DOHH2 (cell line): ENCODE data around the gene RNF144A.

Source experiments
- H3F3A ChIP-seq: fragments of 200-600 bp; sonication (generic), shearing (Covaris generic); 2 replicates; pipeline ENCODE4 v1.6.0; 2016; ENCODE audit warnings: antibody characterized with exemption, mild to moderate bottlenecking; ENCODE audit not compliant: control insufficient read depth, insufficient read depth
- H3K27ac ChIP-seq: fragments of 200-600 bp; sonication (generic); 2 replicates; pipeline ENCODE4 v1.5.1; 2014; ENCODE audit warnings: low read depth, mild to moderate bottlenecking, low read length, moderate library complexity
- H3K27me3 ChIP-seq: fragments of 200-600 bp; sonication (generic); 2 replicates; pipeline ENCODE4 v1.6.1; 2014; ENCODE audit warnings: mild to moderate bottlenecking, low read length, mixed read lengths; ENCODE audit not compliant: control insufficient read depth
- H3K36me3 ChIP-seq: fragments of 200-600 bp; sonication (generic); 2 replicates; pipeline ENCODE4 v1.6.1; 2014; ENCODE audit warnings: mild to moderate bottlenecking, low read length, moderate library complexity, mixed read lengths; ENCODE audit not compliant: control insufficient read depth
- H3K4me1 ChIP-seq: fragments of 200-600 bp; sonication (generic); 2 replicates; pipeline ENCODE4 v1.6.1; 2014; ENCODE audit warnings: mild to moderate bottlenecking, low read length, mixed read lengths; ENCODE audit not compliant: control insufficient read depth
- H3K4me2 ChIP-seq: fragments of 200-600 bp; sonication (generic); 2 replicates; pipeline ENCODE4 v1.6.0; 2014; ENCODE audit warnings: mild to moderate bottlenecking, low read length, moderate library complexity
- H3K4me3 ChIP-seq: fragments of 200-600 bp; sonication (generic); 2 replicates; pipeline ENCODE4 v1.5.1; 2014; ENCODE audit warnings: mild to moderate bottlenecking, low read length, mixed read lengths
- H3K79me2 ChIP-seq: fragments of 200-600 bp; sonication (generic); 2 replicates; pipeline ENCODE4 v1.6.1; 2014; ENCODE audit warnings: mild to moderate bottlenecking, low read length, mixed read lengths; ENCODE audit not compliant: control insufficient read depth
- H3K9me2 ChIP-seq: fragments of 200-600 bp; sonication (generic); replicated peaks from 2 replicates; pipeline ENCODE4 v1.6.1; 2014; ENCODE audit warnings: mild to moderate bottlenecking, low read length, mixed read lengths; ENCODE audit not compliant: control insufficient read depth
- H3K9me3 ChIP-seq: fragments of 200-600 bp; sonication (generic); 2 replicates; pipeline ENCODE4 v1.6.1; 2014; ENCODE audit warnings: antibody characterized with exemption, low read length, mixed read lengths; ENCODE audit not compliant: control insufficient read depth, insufficient read depth
- H4K20me1 ChIP-seq: fragments of 200-600 bp; sonication (generic); 2 replicates; pipeline ENCODE4 v1.6.0; 2014; ENCODE audit warnings: low read depth, mild to moderate bottlenecking, antibody characterized with exemption, low read length, moderate library complexity; ENCODE audit not compliant: control insufficient read depth, insufficient read depth
- EZH2phosphoT487 ChIP-seq: fragments of 200-600 bp; sonication (generic); IDR thresholded peaks from 2 replicates; pipeline ENCODE4 v1.6.1; 2017; ENCODE audit warnings: borderline replicate concordance, mild to moderate bottlenecking, antibody characterized with exemption, low read length, moderate library complexity, mixed read lengths
- TF ChIP-seq, protein P1 (sequence below): fragments of 200-600 bp; sonication (generic); IDR thresholded peaks from one replicate; pipeline ENCODE4 v1.5.1; 2014; ENCODE audit warnings: antibody characterized with exemption, mild to moderate bottlenecking, low read depth, low read length; ENCODE audit not compliant: poor library complexity, severe bottlenecking

The RNF144A gene

DNA sequence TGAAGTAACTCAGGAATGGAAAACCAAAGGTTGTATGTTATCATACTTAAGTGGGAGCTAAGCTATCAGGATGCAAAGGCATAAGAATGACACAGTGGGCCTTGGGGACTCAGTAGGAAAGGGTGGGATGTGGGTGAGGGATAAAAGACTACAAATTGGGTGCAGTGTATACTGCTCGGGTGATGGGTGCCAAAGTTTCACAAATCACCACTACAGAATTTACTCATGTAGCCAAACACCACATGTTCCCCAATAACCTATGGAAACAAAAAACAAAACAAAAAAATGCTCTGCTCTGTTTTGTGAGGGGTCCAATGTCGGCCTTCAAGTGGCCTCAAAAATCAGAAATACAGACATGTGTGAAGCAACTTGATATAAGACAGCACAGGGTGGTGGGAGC lies 8.9 kb upstream of the RNF144A start:
- Histone ChIP-seq H3K4me3 (no peak overlapping the region), H3K9me2 (no peaks in the 10 kb centered on the region), H3K4me2 (no peak overlapping the region), H3K4me1 (peaks cover 20% of the 10 kb centered on the region), H3F3A (no peaks in the 10 kb centered on the region), H3K9me3 (no peaks in the 10 kb centered on the region), H3K36me3 (no peaks in the 10 kb centered on the region), H3K27me3 (no peaks in the 10 kb centered on the region), H3K79me2 (no peaks in the 10 kb centered on the region), H3K27ac (no peak overlapping the region), H4K20me1 (no peaks in the 10 kb centered on the region)
- TF ChIP-seq, protein P1, sequence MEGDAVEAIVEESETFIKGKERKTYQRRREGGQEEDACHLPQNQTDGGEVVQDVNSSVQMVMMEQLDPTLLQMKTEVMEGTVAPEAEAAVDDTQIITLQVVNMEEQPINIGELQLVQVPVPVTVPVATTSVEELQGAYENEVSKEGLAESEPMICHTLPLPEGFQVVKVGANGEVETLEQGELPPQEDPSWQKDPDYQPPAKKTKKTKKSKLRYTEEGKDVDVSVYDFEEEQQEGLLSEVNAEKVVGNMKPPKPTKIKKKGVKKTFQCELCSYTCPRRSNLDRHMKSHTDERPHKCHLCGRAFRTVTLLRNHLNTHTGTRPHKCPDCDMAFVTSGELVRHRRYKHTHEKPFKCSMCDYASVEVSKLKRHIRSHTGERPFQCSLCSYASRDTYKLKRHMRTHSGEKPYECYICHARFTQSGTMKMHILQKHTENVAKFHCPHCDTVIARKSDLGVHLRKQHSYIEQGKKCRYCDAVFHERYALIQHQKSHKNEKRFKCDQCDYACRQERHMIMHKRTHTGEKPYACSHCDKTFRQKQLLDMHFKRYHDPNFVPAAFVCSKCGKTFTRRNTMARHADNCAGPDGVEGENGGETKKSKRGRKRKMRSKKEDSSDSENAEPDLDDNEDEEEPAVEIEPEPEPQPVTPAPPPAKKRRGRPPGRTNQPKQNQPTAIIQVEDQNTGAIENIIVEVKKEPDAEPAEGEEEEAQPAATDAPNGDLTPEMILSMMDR, result no peak
- TF ChIP-seq EZH2phosphoT487, result no peak

- H3K9me2 ChIP-seq, result no peaks in the 10 kb centered on the region
- H3K27ac ChIP-seq, result peak overlapping the region; percentile 41
These were observed 7.5 kb upstream of the RNF144A start for GRCh38 chr2:6909431-6910385.

GRCh38 chr2:6911721-6912120 lies 5.5 kb upstream of the RNF144A start:
- H3K79me2 ChIP-seq, result no peaks in the 10 kb centered on the region
- no peaks in the 10 kb centered on the region for H4K20me1 ChIP-seq
- no peaks in the 10 kb centered on the region for H3K9me2 ChIP-seq
- H3F3A ChIP-seq, result no peaks in the 10 kb centered on the region
- TF ChIP-seq, protein P1, result no peak
- no peak for TF ChIP-seq EZH2phosphoT487
- no peaks in the 10 kb centered on the region for H3K27me3 ChIP-seq
- H3K27ac ChIP-seq, result no peak overlapping the region
- H3K4me2 ChIP-seq, result no peak overlapping the region
- no peak overlapping the region for H3K4me3 ChIP-seq
- H3K9me3 ChIP-seq, result no peaks in the 10 kb centered on the region
- peaks cover 20% of the 10 kb centered on the region for H3K4me1 ChIP-seq
- H3K36me3 ChIP-seq, result no peaks in the 10 kb centered on the region

More at GRCh38 chr2:6909431-6910385, 7.5 kb upstream of the RNF144A start:
- Histone ChIP-seq H3K9me3 (no peaks in the 10 kb centered on the region), H3K79me2 (no peaks in the 10 kb centered on the region), H3F3A (no peaks in the 10 kb centered on the region), H3K36me3 (no peaks in the 10 kb centered on the region), H3K27me3 (no peaks in the 10 kb centered on the region), H3K4me1 (peaks cover 20% of the 10 kb centered on the region), H3K4me3 (peak overlapping the region; percentile 48), H3K4me2 (peak overlapping the region; percentile 64), H4K20me1 (no peaks in the 10 kb centered on the region)
- TF ChIP-seq, protein P1, result no peak
- no peak for TF ChIP-seq EZH2phosphoT487
